K562 (cell line): ENCODE results near the gene SPEG. TPM values are rescaled to one million over a fixed set of nuclear protein-coding genes. Genes with fewer than 3 reads are reported as not detected.

ENCODE experiments used
- ATAC-seq: fragments of 200-7000 bp; cut with Tn5 transposase; 3 replicates; pipeline ENCODE4 v1.9.1; 2020; ENCODE audit warnings: moderate library complexity
- BruUV-seq: library from RNA; stranded (reverse); fragments of 400-500 nt; replicated peaks from 2 replicates; lab custom pipeline; 2021; lab: Mats Ljungman, UMichigan
- CTCF ChIA-PET: fragments of 300-600 bp; formaldehyde crosslinking; extraction: SDS; loops from one replicate; lab custom pipeline; 2021; ENCODE audit warnings: low intra/inter-chr PET ratio; lab: Yijun Ruan, JAX
- POLR2A ChIA-PET: fragments of 300-600, 350-650 bp; sonication (Branson Sonifier 250); formaldehyde crosslinking; extraction: SDS; loops from one replicate; lab custom pipeline; 2021; ENCODE audit warnings: antibody characterized with exemption, inconsistent platforms; lab: Yijun Ruan, JAX
- DNase-seq, 4 experiments: peaks; one replicate each; pipeline versions ENCODE4 v3.0.0 to v3.0.0-alpha.2; 2011 to 2018; ENCODE audit warnings: low spot score in 3 of 4, mixed read lengths in 3 of 4; ENCODE audit errors: extremely low read depth in 1 of 4
- FAIRE-seq: peaks from 2 replicates; lab custom pipeline; 2011; peaks lifted over from hg19 to GRCh38; lab: Jason Lieb, UNC
- H2AFZ ChIP-seq: 2 replicates; pipeline ENCODE4 v1.6.0; 2011; ENCODE audit warnings: low read depth, low read length, control low read depth, inconsistent platforms
- H3K27ac ChIP-seq: fragments of 200-600 bp; 3 replicates; pipeline ENCODE4 v1.8.0; 2011; ENCODE audit warnings: low read depth, mild to moderate bottlenecking, control low read depth, inconsistent platforms, low read length, moderate library complexity, mixed read lengths; ENCODE audit errors: extremely low read depth
- H3K27me3 ChIP-seq, 2 experiments: fragments of 300-600 bp in 1 of 2; 2 replicates in 1 of 2; 3 replicates in 1 of 2; pipeline versions ENCODE4 v1.6.0 to v1.8.0; 2011; ENCODE audit warnings: inconsistent platforms in 2 of 2, low read length in 2 of 2, mild to moderate bottlenecking in 1 of 2, mixed read lengths in 1 of 2, moderate library complexity in 1 of 2; ENCODE audit not compliant: control insufficient read depth in 2 of 2, insufficient read depth in 2 of 2
- H3K36me3 ChIP-seq: fragments of 300-600 bp; 3 replicates; pipeline ENCODE4 v1.8.0; 2011; ENCODE audit warnings: mild to moderate bottlenecking, low read length, inconsistent platforms; ENCODE audit not compliant: control insufficient read depth, insufficient read depth
- H3K4me1 ChIP-seq, 2 experiments: fragments of 200-600 bp in 1 of 2; replicated peaks in 1 of 2; 2 replicates in 1 of 2; 3 replicates in 1 of 2; pipeline versions ENCODE4 v1.5.1 to v1.8.0; 2011; ENCODE audit warnings: inconsistent platforms in 2 of 2, low read length in 2 of 2, mild to moderate bottlenecking in 1 of 2, mixed read lengths in 1 of 2, moderate library complexity in 1 of 2; ENCODE audit not compliant: control insufficient read depth in 2 of 2, insufficient read depth in 2 of 2
- H3K4me2 ChIP-seq: 2 replicates; pipeline ENCODE4 v1.6.1; 2011; ENCODE audit warnings: low read length, control low read depth, inconsistent platforms, mixed read lengths; ENCODE audit not compliant: insufficient read depth
- H3K4me3 ChIP-seq: fragments of 200-600 bp; sonication (generic), shearing (Covaris generic); 2 replicates; pipeline ENCODE4 v1.5.1; 2016; ENCODE audit warnings: control low read depth, inconsistent platforms
- H3K79me2 ChIP-seq: fragments of 200-600 bp; 3 replicates; pipeline ENCODE4 v1.8.0; 2011; ENCODE audit warnings: low read length, inconsistent platforms; ENCODE audit not compliant: control insufficient read depth, insufficient read depth
- H3K9ac ChIP-seq, 2 experiments: 2 replicates each; pipeline versions ENCODE4 v1.6.0 to v1.6.1; 2011; ENCODE audit warnings: low read depth in 2 of 2, low read length in 2 of 2, control low read depth in 1 of 2, inconsistent platforms in 1 of 2, mild to moderate bottlenecking in 1 of 2, mixed read lengths in 1 of 2; ENCODE audit not compliant: insufficient read depth in 1 of 2
- H3K9me1 ChIP-seq: one replicate; pipeline ENCODE4 v1.6.0; 2011; ENCODE audit warnings: inconsistent platforms, mild to moderate bottlenecking, low read length, moderate library complexity; ENCODE audit not compliant: control insufficient read depth, insufficient read depth
- H3K9me3 ChIP-seq: replicated peaks from 2 replicates; pipeline ENCODE4 v1.5.1; 2011; ENCODE audit warnings: low read depth, low read length, inconsistent platforms; ENCODE audit not compliant: control insufficient read depth, insufficient read depth
- H4K20me1 ChIP-seq: replicated peaks from 2 replicates; pipeline ENCODE4 v1.6.1; 2011; ENCODE audit warnings: low read length, inconsistent platforms, mixed read lengths; ENCODE audit not compliant: control insufficient read depth, insufficient read depth
- DEAF1 ChIP-seq: fragments of 450-650 bp; formaldehyde crosslinking; IDR thresholded peaks from 2 replicates; pipeline ENCODE4 v1.4.0; 2020; ENCODE audit warnings: mild to moderate bottlenecking, moderate library complexity
- FOXP4 ChIP-seq: sonication (generic); formaldehyde crosslinking; IDR thresholded peaks from 2 replicates; pipeline ENCODE4 v1.8.0; 2022; ENCODE audit warnings: mild to moderate bottlenecking, missing genetic modification reagents, borderline replicate concordance
- GATAD2B ChIP-seq: fragments of 450-650 bp; IDR thresholded peaks from 2 replicates; pipeline ENCODE4 v1.6.1; 2017; ENCODE audit warnings: mild to moderate bottlenecking, borderline replicate concordance
- HDAC1 ChIP-seq, 2 experiments: fragments of 450-650 bp; IDR thresholded peaks; 2 replicates each; pipeline ENCODE4 v1.6.1; 2016 to 2017; ENCODE audit warnings: inconsistent platforms in 1 of 2, mild to moderate bottlenecking in 1 of 2, moderate library complexity in 1 of 2
- IRF9 ChIP-seq: fragments of 450-650 bp; IDR thresholded peaks from 2 replicates; pipeline ENCODE4 v1.6.1; 2016; ENCODE audit warnings: missing biosample characterization, missing genetic modification characterization
- JUND ChIP-seq, 2 experiments: IDR thresholded peaks; 2 replicates in 1 of 2; 3 replicates in 1 of 2; pipeline ENCODE4 v1.6.1; 2011; ENCODE audit warnings: borderline replicate concordance in 2 of 2, low read depth in 2 of 2, low read length in 2 of 2, improper control_type of control experiment in 1 of 2, missing biosample characterization in 1 of 2, missing genetic modification characterization in 1 of 2, missing genetic modification reagents in 1 of 2
- NBN ChIP-seq: fragments of 450-650 bp; IDR thresholded peaks from 2 replicates; pipeline ENCODE4 v1.6.1; 2016; ENCODE audit warnings: low read depth, mild to moderate bottlenecking
- RAD21 ChIP-seq, 2 experiments: fragments of 250-450 bp in 1 of 2; fragments of 450-650 bp in 1 of 2; sonication (Bioruptor Pico) in 1 of 2; formaldehyde crosslinking in 1 of 2; IDR thresholded peaks in 1 of 2; conservative IDR thresholded peaks in 1 of 2; 2 replicates each; pipeline versions ENCODE4 v1.4.0 to v1.8.0; 2020 to 2022; ENCODE audit warnings: mild to moderate bottlenecking in 2 of 2, moderate library complexity in 1 of 2
- RFX7 ChIP-seq: fragments of 250-450 bp; sonication (Bioruptor Pico); IDR thresholded peaks from 2 replicates; pipeline ENCODE4 v1.5.1; 2021; ENCODE audit warnings: mild to moderate bottlenecking
- SAFB ChIP-seq: fragments of 200-400 bp; formaldehyde crosslinking; IDR thresholded peaks from 2 replicates; pipeline ENCODE4 v1.6.1; 2017; ENCODE audit warnings: low read depth, low read length, borderline replicate concordance
- YY1 ChIP-seq, 3 experiments: IDR thresholded peaks; 2 replicates each; pipeline ENCODE4 v1.6.1; 2011; ENCODE audit warnings: low read length in 2 of 3, mild to moderate bottlenecking in 2 of 3, moderate library complexity in 2 of 3, borderline replicate concordance in 1 of 3, control low read depth in 1 of 3, low read depth in 1 of 3; ENCODE audit not compliant: insufficient read depth in 3 of 3, insufficient replicate concordance in 2 of 3, control insufficient read depth in 1 of 3, insufficient read length in 1 of 3; ENCODE audit errors: extremely low read depth in 1 of 3
- ZBTB7A ChIP-seq: IDR thresholded peaks from 2 replicates; pipeline ENCODE4 v1.6.1; 2011; ENCODE audit warnings: low read depth, mild to moderate bottlenecking, low read length, moderate library complexity, borderline replicate concordance; ENCODE audit not compliant: control insufficient read depth
- ZFX ChIP-seq: sonication (generic); formaldehyde crosslinking; IDR thresholded peaks from 2 replicates; pipeline ENCODE4 v1.8.0; 2022; ENCODE audit warnings: mild to moderate bottlenecking, missing genetic modification reagents, moderate library complexity
- WGBS: fragments of 100-300 bp; shearing (Covaris generic); methylation state at CpG from one replicate; pipeline ENCODE4 v1.1.6; 2016; ENCODE audit warnings: low coverage, mixed read lengths; ENCODE audit not compliant: insufficient coverage; ENCODE audit errors: missing lambda C conversion rate; 5-methylcytosine and 5-hydroxymethylcytosine counted together
- in situ Hi-C: fragments of 300-500 bp; cut with MboI; formaldehyde crosslinking; loops from 4 replicates; pipeline ENCODE4 v1.15.0; 2018; ENCODE audit warnings: inconsistent platforms, mixed read lengths
- intact Hi-C: fragments of 100-400 bp; cut with micrococcal nuclease; formaldehyde crosslinking; loops from 2 replicates; pipeline ENCODE4 v1.14.2; 2022
- polyA plus RNA-seq, 8 experiments: library from polyadenylated mRNA; depleted of rRNA in 4 of 8; stranded (reverse) in 5 of 8; unstranded in 3 of 8; fragments of >200 nt; fragmentation: Nextera tagmentation in 2 of 8; fragmentation: Illumina TruSeq in 1 of 8; extraction: Ambion mirVana in 2 of 8; extraction: Trizol in 1 of 8; gene quantifications; 2 replicates each; pipeline versions ENCODE4 v1.2.1 to v1.2.3, GENCODE V29; 2011 to 2014; ENCODE audit warnings: inconsistent platforms in 1 of 8, missing spikeins in 1 of 8
- total RNA-seq, 7 experiments: library from RNA; depleted of rRNA in 6 of 7; stranded (reverse); fragments of >200 nt in 6 of 7; fragmentation: Illumina TruSeq in 2 of 7; extraction: Trizol in 2 of 7; gene quantifications; 2 replicates each; pipeline versions ENCODE4 v1.2.1 to v1.2.3, GENCODE V29; 2011 to 2021; ENCODE audit warnings: low replicate concordance in 1 of 7

The SPEG gene
- total and polyA plus RNA-seq, 9 of the 15 experiments (the other 6 are each of a cell fraction or from before 2014, with no cell fraction given) = 0.49 to 8.7 (median 3.0) TPM

- H3K27me3 ChIP-seq = no peaks in the 10 kb centered on the region
- peak overlapping the region; percentile 89 for H3K27ac ChIP-seq
- H3K9me3 ChIP-seq = no peaks in the 10 kb centered on the region
- WGBS = 1% methylated on average over 11 of the region's 14 CpGs
- H4K20me1 ChIP-seq = no peaks in the 10 kb centered on the region
- intact Hi-C loops (loop anchor here (1.0 to 2.0 kb wide), 3 partner anchors 11 to 26 kb away; partner anchors contain the start of gene GMPPA), in situ Hi-C loops (loop anchor here (10.0 kb wide), 1 partner anchor 46 kb away; no protein-coding TSS in a partner anchor)
- DNase-seq (peak; percentile 70 to 93 (median 84)), ATAC-seq (peak; percentile 74), FAIRE-seq (peak; percentile 87)
- H3K4me2 ChIP-seq = peak overlapping the region; percentile 75
- H3K36me3 ChIP-seq = peaks cover 29% of the 10 kb centered on the region; the same call in 2 of the 3 replicates
- H3K4me1 ChIP-seq = peaks cover 73 to 88% of the 10 kb centered on the region in 2 experiments
- ChIA-PET CTCF (interaction anchor here (1.4 kb wide), 1 partner anchor 62 kb away, joined by 7 read pairs; no protein-coding TSS in a partner anchor), POLR2A (interaction anchor here (0.6 to 1.3 kb wide), 3 partner anchors 11 to 325 kb away, joined by 3 read pairs; no protein-coding TSS in a partner anchor)
- BruUV-seq = no TSS peak
- H3K9me1 ChIP-seq = peaks cover 3% of the 10 kb centered on the region
- peak overlapping the region; percentile 60 to 78 for H3K9ac ChIP-seq
- peaks cover 80% of the 10 kb centered on the region for H3K79me2 ChIP-seq
- no peak overlapping the region; the same call in 1 of the 2 replicates for H3K4me3 ChIP-seq
- peak overlapping the region; percentile 38; the same call in 1 of the 2 replicates for H2AFZ ChIP-seq
- TF ChIP-seq DEAF1 (CRISPR knock-in tag) = peak; percentile 45; the same call in 1 of the 2 replicates
- peak in 1 of 2 experiments; percentile 64; a peak in 2 of 4 replicates for TF ChIP-seq HDAC1 (IDR thresholded peaks at IDR 0.05)
- no peak for TF ChIP-seq ZFX (CRISPR knock-in tag)
- no peak for TF ChIP-seq FOXP4
- TF ChIP-seq ZBTB7A = peak; percentile 97
- peak; percentile 82; the same call in 1 of the 2 replicates for TF ChIP-seq GATAD2B
- TF ChIP-seq JUND (IDR thresholded peaks at IDR 0.05; ENCODE audit: borderline replicate concordance, low read depth, low read length) = peak; percentile 69
- TF ChIP-seq JUND (tag; IDR thresholded peaks at IDR 0.05; ENCODE audit: borderline replicate concordance, low read depth, low read length) = no peak; the same call in 2 of the 3 replicates
- TF ChIP-seq YY1 (IDR thresholded peaks at IDR 0.05; ENCODE audit: borderline replicate concordance in 1 of 3, control insufficient read depth in 1 of 3, extremely low read depth in 1 of 3, insufficient read depth in 3 of 3, insufficient read length in 1 of 3, insufficient replicate concordance in 2 of 3, low read depth in 1 of 3, low read length in 2 of 3) = peak in 1 of 3 experiments; percentile 61
- peak; percentile 66; the same call in 1 of the 2 replicates for TF ChIP-seq NBN
- TF ChIP-seq IRF9 (tag) = 0 out of 2 replicates have a peak, but pooled peaks have one; percentile 18
- no peak for TF ChIP-seq SAFB
- no peak for TF ChIP-seq RFX7 (CRISPR knock-in tag)
- TF ChIP-seq RAD21 (CRISPR knock-in tag; conservative IDR thresholded peaks at IDR 0.05 in 1 of 2, IDR thresholded peaks at IDR 0.05 in 1 of 2) = peak; percentile 67 to 73
Measured at GRCh38 chr2:219521066-219521880, 86.6 kb downstream of the SPEG start.
